Uterus (tissue), 4 donors: Measurements from ENCODE around the gene GNA14. TPM values are rescaled to one million over a fixed set of nuclear protein-coding genes. Genes with fewer than 3 reads are reported as not detected.

Experiments
- DNase-seq, 2 donors: peaks; one replicate each; pipeline ENCODE4 v3.0.0-alpha.2; 2019 to 2020
- H3K27ac ChIP-seq, 2 donors: fragments of 200-600 bp; sonication (generic); 1 replicate in 1 of 2; 2 replicates in 1 of 2; pipeline ENCODE4 v1.5.1; 2016 to 2018
- H3K27me3 ChIP-seq, 2 donors: fragments of 200-600 bp; sonication (generic); one replicate each; pipeline ENCODE4 v1.5.1; 2018 to 2019; ENCODE audit warnings: control low read depth in 1 of 2
- H3K36me3 ChIP-seq, 2 donors: fragments of 200-600 bp; sonication (generic); one replicate each; pipeline ENCODE4 v1.5.1; 2019; ENCODE audit warnings: control low read depth in 1 of 2
- H3K4me1 ChIP-seq, 2 donors: fragments of 200-600 bp; sonication (generic); one replicate each; pipeline ENCODE4 v1.5.1; 2018 to 2019; ENCODE audit warnings: control low read depth in 1 of 2
- H3K4me3 ChIP-seq, 2 donors: fragments of 200-600 bp; sonication (generic); 1 replicate in 1 of 2; 2 replicates in 1 of 2; pipeline ENCODE4 v1.5.1; 2018 to 2019; ENCODE audit warnings: mild to moderate bottlenecking in 1 of 2
- H3K9me3 ChIP-seq, 2 donors: fragments of 200-600 bp; sonication (generic); one replicate each; pipeline ENCODE4 v1.5.1; 2019; ENCODE audit warnings: control low read depth in 1 of 2
- POLR2A ChIP-seq, 2 donors: fragments of 450-650 bp; IDR thresholded peaks; one replicate each; pipeline ENCODE4 v1.6.1; 2016; ENCODE audit warnings: antibody characterized with exemption in 2 of 2, mild to moderate bottlenecking in 1 of 2, moderate library complexity in 1 of 2
- intact Hi-C: fragments of 100-400 bp; cut with DNase I; formaldehyde crosslinking; loops from one replicate; pipeline ENCODE4 v1.15.1; 2023; ENCODE audit warnings: low total_unique reads
- total RNA-seq, 4 donors: library from RNA; depleted of rRNA in 3 of 4; stranded (reverse); fragments of >200 nt in 3 of 4; gene quantifications; one replicate each; pipeline versions ENCODE4 v1.1.0 to v1.2.4, GENCODE V29; 2014 to 2023
- TF ChIP-seq, protein P1 (sequence below), 4 experiments: fragments of 200-600 bp in 2 of 4; fragments of 450-650 bp in 2 of 4; sonication (generic) in 2 of 4; IDR thresholded peaks; one replicate each; pipeline ENCODE4 v1.5.1; 2016 to 2019; ENCODE audit warnings: antibody characterized with exemption in 4 of 4, mild to moderate bottlenecking in 2 of 4, moderate library complexity in 1 of 4
- donor health status: DM: yes; HTN: yes; CAD: no.

The GNA14 gene
- total RNA-seq, 4 donors from 2014 or later, result 11.3 to 23.6 (median 16.2) TPM

DNA sequence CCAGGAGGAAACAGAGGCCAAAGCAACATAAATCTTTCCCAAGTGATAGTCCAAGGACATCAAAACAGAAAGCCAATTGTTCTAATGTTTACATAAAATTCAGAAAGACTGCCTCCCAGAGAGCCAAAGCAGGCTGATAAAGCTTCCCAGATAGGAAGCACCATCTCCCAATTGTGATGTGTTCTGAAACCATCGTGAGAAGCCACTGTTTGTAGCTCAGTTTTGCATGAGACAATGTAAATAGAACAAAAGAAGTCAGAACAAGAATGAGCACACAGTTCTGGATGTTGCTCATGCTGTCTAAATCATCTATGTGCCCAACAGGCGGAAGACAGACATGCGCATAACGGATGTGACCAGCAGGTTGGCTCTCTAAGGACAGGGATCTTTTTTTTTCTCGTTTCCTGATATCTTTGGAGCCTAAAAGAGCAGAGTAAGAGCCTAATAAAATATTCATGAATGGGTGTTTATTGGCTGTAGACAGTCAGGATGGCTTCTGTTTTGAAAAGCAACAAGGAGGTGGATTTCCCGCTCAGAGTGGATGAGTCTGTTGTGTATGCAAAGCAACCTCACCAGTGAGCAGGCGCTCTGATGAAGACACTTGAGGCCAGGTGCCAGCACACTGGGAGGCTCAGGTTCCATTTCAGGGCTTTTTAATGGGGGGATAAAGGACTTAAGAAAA, 113.6 kb downstream of the GNA14 start:
- intact Hi-C loops, result no loop called here
- TF ChIP-seq, protein P1, sequence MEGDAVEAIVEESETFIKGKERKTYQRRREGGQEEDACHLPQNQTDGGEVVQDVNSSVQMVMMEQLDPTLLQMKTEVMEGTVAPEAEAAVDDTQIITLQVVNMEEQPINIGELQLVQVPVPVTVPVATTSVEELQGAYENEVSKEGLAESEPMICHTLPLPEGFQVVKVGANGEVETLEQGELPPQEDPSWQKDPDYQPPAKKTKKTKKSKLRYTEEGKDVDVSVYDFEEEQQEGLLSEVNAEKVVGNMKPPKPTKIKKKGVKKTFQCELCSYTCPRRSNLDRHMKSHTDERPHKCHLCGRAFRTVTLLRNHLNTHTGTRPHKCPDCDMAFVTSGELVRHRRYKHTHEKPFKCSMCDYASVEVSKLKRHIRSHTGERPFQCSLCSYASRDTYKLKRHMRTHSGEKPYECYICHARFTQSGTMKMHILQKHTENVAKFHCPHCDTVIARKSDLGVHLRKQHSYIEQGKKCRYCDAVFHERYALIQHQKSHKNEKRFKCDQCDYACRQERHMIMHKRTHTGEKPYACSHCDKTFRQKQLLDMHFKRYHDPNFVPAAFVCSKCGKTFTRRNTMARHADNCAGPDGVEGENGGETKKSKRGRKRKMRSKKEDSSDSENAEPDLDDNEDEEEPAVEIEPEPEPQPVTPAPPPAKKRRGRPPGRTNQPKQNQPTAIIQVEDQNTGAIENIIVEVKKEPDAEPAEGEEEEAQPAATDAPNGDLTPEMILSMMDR (IDR thresholded peaks at IDR 0.05), result no peak
- TF ChIP-seq POLR2A (IDR thresholded peaks at IDR 0.05), result no peak
- Histone ChIP-seq H3K4me3 (no peak overlapping the region), H3K4me1 (no peaks in the 10 kb centered on the region), H3K27ac (peak overlapping the region; percentile 10 to 40), H3K27me3 (no peaks in the 10 kb centered on the region), H3K9me3 (no peaks in the 10 kb centered on the region), H3K36me3 (no peaks in the 10 kb centered on the region)
- DNase-seq, result no peak

DNA sequence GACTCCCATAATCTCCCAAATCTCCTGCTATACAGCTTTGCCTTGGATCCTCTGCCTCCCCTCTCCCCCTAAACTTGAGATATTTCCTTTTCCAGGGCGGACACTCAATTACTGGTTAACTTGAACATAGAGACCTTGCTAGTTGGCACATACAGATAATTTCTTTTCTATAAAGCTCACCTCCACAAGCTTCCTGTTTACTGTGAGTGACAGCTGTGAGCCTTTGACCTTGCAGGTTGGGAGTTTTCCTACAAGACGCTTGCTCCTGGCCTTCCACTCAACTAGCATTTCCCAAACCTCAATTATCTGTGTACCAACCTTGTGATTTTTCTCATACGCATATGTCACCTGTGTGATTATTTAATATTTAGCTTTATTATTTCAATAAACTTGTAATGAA, 114.5 kb downstream of the GNA14 start:
- Histone ChIP-seq H3K9me3 (no peaks in the 10 kb centered on the region), H3K4me1 (no peaks in the 10 kb centered on the region), H3K27ac (peak overlapping the region in 1 of 2 donors; percentile 40), H3K27me3 (no peaks in the 10 kb centered on the region), H3K36me3 (no peaks in the 10 kb centered on the region), H3K4me3 (no peak overlapping the region)
- intact Hi-C loops, result no loop called here
- DNase-seq, result no peak
- TF ChIP-seq, protein P1 (IDR thresholded peaks at IDR 0.05), result no peak
- TF ChIP-seq POLR2A (IDR thresholded peaks at IDR 0.05), result no peak

DNA sequence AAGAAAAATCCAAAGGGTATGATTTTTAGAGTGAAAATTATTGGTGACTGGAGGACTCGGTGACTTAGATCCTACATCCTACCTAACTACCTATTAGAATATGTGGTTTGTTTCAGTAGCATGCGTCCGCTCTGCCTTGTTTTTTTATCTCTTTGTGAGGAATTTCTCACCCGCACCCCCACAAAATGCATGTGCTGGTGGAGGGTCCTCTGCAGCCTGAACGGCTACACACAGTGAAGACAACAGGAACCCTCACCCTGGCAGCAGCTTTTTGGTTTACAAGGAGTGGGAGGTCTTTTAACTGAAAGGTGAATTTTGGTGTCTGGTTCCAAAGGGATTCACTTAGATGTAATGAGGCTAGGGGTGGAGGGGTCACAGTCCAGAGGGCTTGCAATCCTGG, 115.5 kb downstream of the GNA14 start:
- Histone ChIP-seq H3K27ac (no peak overlapping the region), H3K27me3 (no peaks in the 10 kb centered on the region), H3K4me3 (no peak overlapping the region), H3K9me3 (no peaks in the 10 kb centered on the region), H3K36me3 (no peaks in the 10 kb centered on the region), H3K4me1 (no peaks in the 10 kb centered on the region)
- no peak for DNase-seq
- TF ChIP-seq POLR2A (IDR thresholded peaks at IDR 0.05), result no peak
- TF ChIP-seq, protein P1 (IDR thresholded peaks at IDR 0.05), result no peak
- intact Hi-C loops, result no loop called here

DNA sequence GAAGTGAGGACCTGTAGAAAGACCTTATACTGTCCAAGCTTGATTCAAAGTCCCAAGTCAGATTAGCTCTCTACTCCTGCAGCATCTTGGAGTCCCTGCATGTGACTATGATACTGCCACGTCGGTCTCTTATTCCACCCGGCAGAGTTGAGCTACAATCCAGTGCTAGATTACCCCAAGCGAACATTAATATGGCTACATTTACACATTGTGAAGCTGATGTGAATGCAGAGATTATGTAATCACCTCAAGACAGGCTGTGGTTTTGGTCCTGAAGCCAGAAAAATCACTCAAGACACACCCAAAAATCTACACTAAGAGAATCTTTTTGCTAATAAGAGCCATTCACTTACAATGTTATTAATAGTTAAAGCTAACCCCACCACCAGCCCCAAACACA, 116.7 kb downstream of the GNA14 start:
- DNase-seq, result no peak
- H3K4me1 ChIP-seq, result no peaks in the 10 kb centered on the region
- intact Hi-C loops, result no loop called here

DNA sequence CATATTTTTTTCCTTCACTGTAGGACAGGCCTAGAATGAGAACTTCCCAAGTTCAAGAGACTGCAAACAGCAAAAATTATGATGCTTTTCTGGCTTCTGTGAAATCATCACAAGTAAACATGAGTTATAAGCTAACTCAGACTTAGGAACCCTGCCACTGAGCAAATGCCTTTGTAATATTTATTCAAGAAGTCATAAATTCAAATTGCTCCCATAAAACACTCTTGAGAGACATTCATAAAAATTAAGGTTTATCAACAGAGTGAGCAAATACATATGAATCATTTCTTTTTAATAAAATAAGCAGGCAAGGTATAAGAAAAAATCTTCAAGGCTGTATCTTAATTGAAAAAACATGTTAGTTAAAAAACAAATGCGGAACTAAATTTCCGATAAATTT, 124.2 kb downstream of the GNA14 start:
- Histone ChIP-seq H3K4me3 (no peak overlapping the region), H3K27me3 (no peaks in the 10 kb centered on the region), H3K27ac (peak overlapping the region; percentile 49 to 75), H3K36me3 (no peaks in the 10 kb centered on the region), H3K9me3 (no peaks in the 10 kb centered on the region), H3K4me1 (no peaks in the 10 kb centered on the region)
- peak in 1 of 2 donors; percentile 46 for DNase-seq
- intact Hi-C loops, result no loop called here
- no peak for TF ChIP-seq POLR2A (IDR thresholded peaks at IDR 0.05)
- TF ChIP-seq, protein P1 (IDR thresholded peaks at IDR 0.05), result no peak

More for the DNA sequence above, 116.7 kb downstream of the GNA14 start:
- H3K27ac ChIP-seq, result no peak overlapping the region
- H3K4me3 ChIP-seq, result no peak overlapping the region
- H3K27me3 ChIP-seq, result no peaks in the 10 kb centered on the region
- H3K36me3 ChIP-seq, result no peaks in the 10 kb centered on the region
- TF ChIP-seq, protein P1 (IDR thresholded peaks at IDR 0.05), result no peak
- no peak for TF ChIP-seq POLR2A (IDR thresholded peaks at IDR 0.05)
- H3K9me3 ChIP-seq, result no peaks in the 10 kb centered on the region
